K562 (cell line): ENCODE data around the gene ZNF318. TPM values are rescaled to one million over a fixed set of nuclear protein-coding genes. Genes with fewer than 3 reads are reported as not detected.
"Not testable (repeated sequence)": the region's sequence is repeated elsewhere in the genome, so short reads cannot be mapped to it uniquely, and the experiment has no call there.

Source experiments
- ATAC-seq: fragments of 200-7000 bp; cut with Tn5 transposase; 3 replicates; pipeline ENCODE4 v1.9.1; 2020; ENCODE audit warnings: moderate library complexity
- BruUV-seq: library from RNA; stranded (reverse); fragments of 400-500 nt; replicated peaks from 2 replicates; lab custom pipeline; 2021; lab: Mats Ljungman, UMichigan
- CTCF ChIA-PET: fragments of 300-600 bp; formaldehyde crosslinking; extraction: SDS; loops from one replicate; lab custom pipeline; 2021; ENCODE audit warnings: low intra/inter-chr PET ratio; lab: Yijun Ruan, JAX
- POLR2A ChIA-PET: fragments of 300-600, 350-650 bp; sonication (Branson Sonifier 250); formaldehyde crosslinking; extraction: SDS; loops from one replicate; lab custom pipeline; 2021; ENCODE audit warnings: antibody characterized with exemption, inconsistent platforms; lab: Yijun Ruan, JAX
- DNase-seq, 4 experiments: peaks; one replicate each; pipeline versions ENCODE4 v3.0.0 to v3.0.0-alpha.2; 2011 to 2018; ENCODE audit warnings: low spot score in 3 of 4, mixed read lengths in 3 of 4; ENCODE audit errors: extremely low read depth in 1 of 4
- FAIRE-seq: peaks from 2 replicates; lab custom pipeline; 2011; peaks lifted over from hg19 to GRCh38; lab: Jason Lieb, UNC
- H2AFZ ChIP-seq: 2 replicates; pipeline ENCODE4 v1.6.0; 2011; ENCODE audit warnings: low read depth, low read length, control low read depth, inconsistent platforms
- H3K27ac ChIP-seq: fragments of 200-600 bp; 3 replicates; pipeline ENCODE4 v1.8.0; 2011; ENCODE audit warnings: low read depth, mild to moderate bottlenecking, control low read depth, inconsistent platforms, low read length, moderate library complexity, mixed read lengths; ENCODE audit errors: extremely low read depth
- H3K27me3 ChIP-seq, 2 experiments: fragments of 300-600 bp in 1 of 2; 2 replicates in 1 of 2; 3 replicates in 1 of 2; pipeline versions ENCODE4 v1.6.0 to v1.8.0; 2011; ENCODE audit warnings: inconsistent platforms in 2 of 2, low read length in 2 of 2, mild to moderate bottlenecking in 1 of 2, mixed read lengths in 1 of 2, moderate library complexity in 1 of 2; ENCODE audit not compliant: control insufficient read depth in 2 of 2, insufficient read depth in 2 of 2
- H3K36me3 ChIP-seq: fragments of 300-600 bp; 3 replicates; pipeline ENCODE4 v1.8.0; 2011; ENCODE audit warnings: mild to moderate bottlenecking, low read length, inconsistent platforms; ENCODE audit not compliant: control insufficient read depth, insufficient read depth
- H3K4me1 ChIP-seq, 2 experiments: fragments of 200-600 bp in 1 of 2; replicated peaks in 1 of 2; 2 replicates in 1 of 2; 3 replicates in 1 of 2; pipeline versions ENCODE4 v1.5.1 to v1.8.0; 2011; ENCODE audit warnings: inconsistent platforms in 2 of 2, low read length in 2 of 2, mild to moderate bottlenecking in 1 of 2, mixed read lengths in 1 of 2, moderate library complexity in 1 of 2; ENCODE audit not compliant: control insufficient read depth in 2 of 2, insufficient read depth in 2 of 2
- H3K4me2 ChIP-seq: 2 replicates; pipeline ENCODE4 v1.6.1; 2011; ENCODE audit warnings: low read length, control low read depth, inconsistent platforms, mixed read lengths; ENCODE audit not compliant: insufficient read depth
- H3K4me3 ChIP-seq: fragments of 200-600 bp; sonication (generic), shearing (Covaris generic); 2 replicates; pipeline ENCODE4 v1.5.1; 2016; ENCODE audit warnings: control low read depth, inconsistent platforms
- H3K79me2 ChIP-seq: fragments of 200-600 bp; 3 replicates; pipeline ENCODE4 v1.8.0; 2011; ENCODE audit warnings: low read length, inconsistent platforms; ENCODE audit not compliant: control insufficient read depth, insufficient read depth
- H3K9ac ChIP-seq, 2 experiments: 2 replicates each; pipeline versions ENCODE4 v1.6.0 to v1.6.1; 2011; ENCODE audit warnings: low read depth in 2 of 2, low read length in 2 of 2, control low read depth in 1 of 2, inconsistent platforms in 1 of 2, mild to moderate bottlenecking in 1 of 2, mixed read lengths in 1 of 2; ENCODE audit not compliant: insufficient read depth in 1 of 2
- H3K9me1 ChIP-seq: one replicate; pipeline ENCODE4 v1.6.0; 2011; ENCODE audit warnings: inconsistent platforms, mild to moderate bottlenecking, low read length, moderate library complexity; ENCODE audit not compliant: control insufficient read depth, insufficient read depth
- H3K9me3 ChIP-seq: replicated peaks from 2 replicates; pipeline ENCODE4 v1.5.1; 2011; ENCODE audit warnings: low read depth, low read length, inconsistent platforms; ENCODE audit not compliant: control insufficient read depth, insufficient read depth
- H4K20me1 ChIP-seq: replicated peaks from 2 replicates; pipeline ENCODE4 v1.6.1; 2011; ENCODE audit warnings: low read length, inconsistent platforms, mixed read lengths; ENCODE audit not compliant: control insufficient read depth, insufficient read depth
- ARID1B ChIP-seq: fragments of 450-650 bp; IDR thresholded peaks from 2 replicates; pipeline ENCODE4 v1.6.1; 2016; ENCODE audit warnings: antibody characterized with exemption, mild to moderate bottlenecking, inconsistent platforms
- ARNT ChIP-seq, 2 experiments: fragments of 450-650 bp; IDR thresholded peaks; 2 replicates each; pipeline ENCODE4 v1.6.1; 2016; ENCODE audit warnings: mild to moderate bottlenecking in 1 of 2
- CBFA2T3 ChIP-seq: fragments of 450-650 bp; IDR thresholded peaks from 2 replicates; pipeline ENCODE4 v1.6.1; 2017
- CCNT2 ChIP-seq: IDR thresholded peaks from 2 replicates; pipeline ENCODE4 v1.6.1; 2011; ENCODE audit warnings: borderline replicate concordance, low read depth, mild to moderate bottlenecking, moderate library complexity, mixed read lengths, low read length; ENCODE audit not compliant: insufficient read length; ENCODE audit errors: extremely low read depth
- CXXC5 ChIP-seq: fragments of 250-450 bp; sonication (Bioruptor Pico); IDR thresholded peaks from 2 replicates; pipeline ENCODE4 v1.8.0; 2022; ENCODE audit warnings: inconsistent platforms, mild to moderate bottlenecking, moderate library complexity
- ETV5 ChIP-seq: sonication (generic); formaldehyde crosslinking; IDR thresholded peaks from 2 replicates; pipeline ENCODE4 v1.4.0; 2020; ENCODE audit warnings: low read depth, mild to moderate bottlenecking, missing genetic modification reagents
- FOSL1 ChIP-seq: fragments of 200-800 bp; sonication (Bioruptor generic); conservative IDR thresholded peaks from 2 replicates; pipeline ENCODE4 v1.6.1; 2016; ENCODE audit warnings: missing genetic modification characterization, missing compliant biosample characterization
- FOXK2 ChIP-seq, 2 experiments: fragments of 450-650 bp; IDR thresholded peaks in 1 of 2; conservative IDR thresholded peaks in 1 of 2; 2 replicates each; pipeline ENCODE4 v1.6.1; 2016; ENCODE audit warnings: low read depth in 2 of 2, mild to moderate bottlenecking in 1 of 2
- FOXM1 ChIP-seq, 2 experiments: fragments of 450-650 bp in 1 of 2; sonication (generic) in 1 of 2; formaldehyde crosslinking in 1 of 2; IDR thresholded peaks; 2 replicates each; pipeline versions ENCODE4 v1.6.1 to v1.9.0; 2017 to 2022; ENCODE audit warnings: low read depth in 2 of 2, mild to moderate bottlenecking in 2 of 2, missing genetic modification reagents in 1 of 2, moderate library complexity in 1 of 2
- GATAD2A ChIP-seq: fragments of 450-650 bp; IDR thresholded peaks from 2 replicates; pipeline ENCODE4 v1.6.1; 2017
- HDGF ChIP-seq: fragments of 450-650 bp; IDR thresholded peaks from 2 replicates; pipeline ENCODE4 v1.6.1; 2016
- KDM1A ChIP-seq, 2 experiments: fragments of 450-650 bp; IDR thresholded peaks; 2 replicates each; pipeline ENCODE4 v1.6.1; 2016; ENCODE audit warnings: mild to moderate bottlenecking in 2 of 2
- KHSRP ChIP-seq: fragments of 450-650 bp; IDR thresholded peaks from 2 replicates; pipeline ENCODE4 v1.6.1; 2017
- KLF16 ChIP-seq: IDR thresholded peaks from 2 replicates; pipeline ENCODE4 v1.6.1; 2016; ENCODE audit warnings: antibody characterized with exemption
- LEF1 ChIP-seq: fragments of 450-650 bp; IDR thresholded peaks from 2 replicates; pipeline ENCODE4 v1.6.1; 2016; ENCODE audit warnings: mild to moderate bottlenecking
- MBD2 ChIP-seq: sonication (generic); IDR thresholded peaks from 2 replicates; pipeline ENCODE4 v1.6.1; 2016; ENCODE audit warnings: low read depth, borderline replicate concordance
- MCM2 ChIP-seq: fragments of 450-650 bp; IDR thresholded peaks from 2 replicates; pipeline ENCODE4 v1.6.1; 2017; ENCODE audit warnings: low read depth, mild to moderate bottlenecking
- MTA1 ChIP-seq: fragments of 450-650 bp; IDR thresholded peaks from 2 replicates; pipeline ENCODE4 v1.6.1; 2017; ENCODE audit warnings: borderline replicate concordance
- MTA2 ChIP-seq: fragments of 450-650 bp; IDR thresholded peaks from 2 replicates; pipeline ENCODE4 v1.6.1; 2016; ENCODE audit warnings: low read depth
- MTA3 ChIP-seq: fragments of 450-650 bp; formaldehyde crosslinking; IDR thresholded peaks from 2 replicates; pipeline ENCODE4 v1.6.1; 2017; ENCODE audit warnings: mild to moderate bottlenecking, borderline replicate concordance
- NCOR1 ChIP-seq: fragments of 450-650 bp; IDR thresholded peaks from 2 replicates; pipeline ENCODE4 v1.6.1; 2016; ENCODE audit warnings: mild to moderate bottlenecking, moderate library complexity
- NFIC ChIP-seq: fragments of 450-650 bp; IDR thresholded peaks from 2 replicates; pipeline ENCODE4 v1.6.1; 2017; ENCODE audit warnings: mild to moderate bottlenecking, inconsistent platforms
- STAG1 ChIP-seq: sonication (generic); formaldehyde crosslinking; IDR thresholded peaks from 2 replicates; pipeline ENCODE4 v1.5.0; 2020; ENCODE audit warnings: missing genetic modification reagents, borderline replicate concordance
- TAL1 ChIP-seq: fragments of 450-650 bp; IDR thresholded peaks from 2 replicates; pipeline ENCODE4 v1.6.1; 2016; ENCODE audit warnings: mild to moderate bottlenecking
- TCF3 ChIP-seq: sonication (generic); formaldehyde crosslinking; IDR thresholded peaks from 2 replicates; pipeline ENCODE4 v1.4.0; 2020; ENCODE audit warnings: mild to moderate bottlenecking, missing genetic modification reagents
- ZBTB7A ChIP-seq: IDR thresholded peaks from 2 replicates; pipeline ENCODE4 v1.6.1; 2011; ENCODE audit warnings: low read depth, mild to moderate bottlenecking, low read length, moderate library complexity, borderline replicate concordance; ENCODE audit not compliant: control insufficient read depth
- WGBS: fragments of 100-300 bp; shearing (Covaris generic); methylation state at CpG from one replicate; pipeline ENCODE4 v1.1.6; 2016; ENCODE audit warnings: low coverage, mixed read lengths; ENCODE audit not compliant: insufficient coverage; ENCODE audit errors: missing lambda C conversion rate; 5-methylcytosine and 5-hydroxymethylcytosine counted together
- in situ Hi-C: fragments of 300-500 bp; cut with MboI; formaldehyde crosslinking; loops from 4 replicates; pipeline ENCODE4 v1.15.0; 2018; ENCODE audit warnings: inconsistent platforms, mixed read lengths
- intact Hi-C: fragments of 100-400 bp; cut with micrococcal nuclease; formaldehyde crosslinking; loops from 2 replicates; pipeline ENCODE4 v1.14.2; 2022
- polyA plus RNA-seq, 8 experiments: library from polyadenylated mRNA; depleted of rRNA in 4 of 8; stranded (reverse) in 5 of 8; unstranded in 3 of 8; fragments of >200 nt; fragmentation: Nextera tagmentation in 2 of 8; fragmentation: Illumina TruSeq in 1 of 8; extraction: Ambion mirVana in 2 of 8; extraction: Trizol in 1 of 8; gene quantifications; 2 replicates each; pipeline versions ENCODE4 v1.2.1 to v1.2.3, GENCODE V29; 2011 to 2014; ENCODE audit warnings: inconsistent platforms in 1 of 8, missing spikeins in 1 of 8
- total RNA-seq, 7 experiments: library from RNA; depleted of rRNA in 6 of 7; stranded (reverse); fragments of >200 nt in 6 of 7; fragmentation: Illumina TruSeq in 2 of 7; extraction: Trizol in 2 of 7; gene quantifications; 2 replicates each; pipeline versions ENCODE4 v1.2.1 to v1.2.3, GENCODE V29; 2011 to 2021; ENCODE audit warnings: low replicate concordance in 1 of 7

Gene ZNF318
- total and polyA plus RNA-seq, 9 of the 15 experiments (the other 6 are each of a cell fraction or from before 2014, with no cell fraction given): 3.2 to 19.0 (median 9.2) TPM

GRCh38 chr6:43393602-43394001 lies 24.2 kb upstream of the ZNF318 start (continued):
- TF ChIP-seq STAG1 (CRISPR knock-in tag) (0 out of 2 replicates have a peak, but pooled peaks have one; percentile 12), HDGF (0 out of 2 replicates have a peak, but pooled peaks have one; percentile 84), KHSRP (no peak), MCM2 (no peak), FOXK2 (conservative IDR thresholded peaks at IDR 0.05 in 1 of 2, IDR thresholded peaks at IDR 0.05 in 1 of 2; ENCODE audit: low read depth in 2 of 2) (0 out of 4 replicates have a peak, but pooled peaks of 1 of the 2 experiments have one; percentile 22)

GRCh38 chr6:43393133-43393532 lies 23.7 kb upstream of the ZNF318 start:
- H3K9me1 ChIP-seq; H3K9me3 ChIP-seq; FAIRE-seq; H2AFZ ChIP-seq; BruUV-seq; H4K20me1 ChIP-seq; H3K4me3 ChIP-seq; H3K27ac ChIP-seq; intact Hi-C loops; ATAC-seq; in situ Hi-C loops; H3K79me2 ChIP-seq; H3K36me3 ChIP-seq; TF ChIP-seq FOXM1 (CRISPR knock-in tag; IDR thresholded peaks at IDR 0.05; ENCODE audit: low read depth): not testable (repeated sequence)
- H3K4me1 ChIP-seq: peaks cover 12 to 28% of the 10 kb centered on the region in 2 experiments
- POLR2A ChIA-PET: interaction anchor here (0.5 to 2.5 kb wide), 7 partner anchors 10 to 868 kb away, joined by 3 to 9 read pairs (median 3); partner anchors contain the start of gene DLK2
- WGBS: 3% methylated on average over 11 of the region's 11 CpGs
- CTCF ChIA-PET: interaction anchor here (0.6 kb wide), 1 partner anchor 59 kb away, joined by 3 read pairs; no protein-coding TSS in a partner anchor
- peak overlapping the region; percentile 42; the same call in 1 of the 2 replicates for H3K4me2 ChIP-seq
- DNase-seq: peak in 1 of 4 experiments; percentile 46
- H3K27me3 ChIP-seq: peaks cover 2 to 12% of the 10 kb centered on the region in 2 experiments; a peak in 4 of 5 replicates
- peak overlapping the region in 1 of 2 experiments; percentile 36; a peak in 1 of 4 replicates for H3K9ac ChIP-seq
- TF ChIP-seq CXXC5 (CRISPR knock-in tag): peak; percentile 65
- peak; percentile 55; the same call in 1 of the 2 replicates for TF ChIP-seq GATAD2A
- TF ChIP-seq ZBTB7A: peak; percentile 36
- TF ChIP-seq LEF1: 0 out of 2 replicates have a peak, but pooled peaks have one; percentile 19
- TF ChIP-seq CCNT2: peak; percentile 20
- TF ChIP-seq TAL1: peak; percentile 90
- TF ChIP-seq MTA2: peak; percentile 83
- 0 out of 2 replicates have a peak, but pooled peaks have one; percentile 21 for TF ChIP-seq ETV5 (CRISPR knock-in tag)
- TF ChIP-seq NFIC: peak; percentile 56
- TF ChIP-seq TCF3 (CRISPR knock-in tag): peak; percentile 88
- peak; percentile 74 for TF ChIP-seq KLF16
- TF ChIP-seq MTA3: peak; percentile 43; the same call in 1 of the 2 replicates
- 0 out of 2 replicates have a peak, but pooled peaks have one; percentile 29 for TF ChIP-seq FOSL1
- TF ChIP-seq KDM1A (IDR thresholded peaks at IDR 0.05): peak; percentile 91 to 93
- TF ChIP-seq MBD2: peak; percentile 21; the same call in 1 of the 2 replicates
- peak; percentile 91 for TF ChIP-seq ARID1B
- peak; percentile 40 to 82; a peak in 1 of 4 replicates for TF ChIP-seq ARNT (IDR thresholded peaks at IDR 0.05)
- TF ChIP-seq MTA1: peak; percentile 73
- TF ChIP-seq FOXM1 (IDR thresholded peaks at IDR 0.05; ENCODE audit: low read depth): peak; percentile 60; the same call in 1 of the 2 replicates
- peak; percentile 90 for TF ChIP-seq CBFA2T3
- peak; percentile 86 for TF ChIP-seq NCOR1
